NB4 (cell line): ENCODE results near the gene CDX2.

Source experiments
- DNase-seq: peaks from one replicate; pipeline ENCODE4 v3.0.0; 2010; ENCODE audit warnings: low read depth
- H3K4me3 ChIP-seq: one replicate; pipeline ENCODE4 v1.5.1; 2011; ENCODE audit warnings: mild to moderate bottlenecking, low read depth, low read length, moderate library complexity
- MAX ChIP-seq: IDR thresholded peaks from 2 replicates; pipeline ENCODE4 v1.6.1; 2011; ENCODE audit warnings: low read depth, low read length
- MYC ChIP-seq: IDR thresholded peaks from 2 replicates; pipeline ENCODE4 v1.6.1; 2011; ENCODE audit warnings: low read depth, low read length
- POLR2A ChIP-seq: IDR thresholded peaks from 2 replicates; pipeline ENCODE4 v1.6.1; 2011; ENCODE audit warnings: mild to moderate bottlenecking; ENCODE audit not compliant: insufficient read length; ENCODE audit errors: extremely low read depth
- TF ChIP-seq, protein P1 (sequence below): IDR thresholded peaks from one replicate; pipeline ENCODE4 v1.5.1; 2012; ENCODE audit warnings: low read depth, low read length

The CDX2 gene

DNA sequence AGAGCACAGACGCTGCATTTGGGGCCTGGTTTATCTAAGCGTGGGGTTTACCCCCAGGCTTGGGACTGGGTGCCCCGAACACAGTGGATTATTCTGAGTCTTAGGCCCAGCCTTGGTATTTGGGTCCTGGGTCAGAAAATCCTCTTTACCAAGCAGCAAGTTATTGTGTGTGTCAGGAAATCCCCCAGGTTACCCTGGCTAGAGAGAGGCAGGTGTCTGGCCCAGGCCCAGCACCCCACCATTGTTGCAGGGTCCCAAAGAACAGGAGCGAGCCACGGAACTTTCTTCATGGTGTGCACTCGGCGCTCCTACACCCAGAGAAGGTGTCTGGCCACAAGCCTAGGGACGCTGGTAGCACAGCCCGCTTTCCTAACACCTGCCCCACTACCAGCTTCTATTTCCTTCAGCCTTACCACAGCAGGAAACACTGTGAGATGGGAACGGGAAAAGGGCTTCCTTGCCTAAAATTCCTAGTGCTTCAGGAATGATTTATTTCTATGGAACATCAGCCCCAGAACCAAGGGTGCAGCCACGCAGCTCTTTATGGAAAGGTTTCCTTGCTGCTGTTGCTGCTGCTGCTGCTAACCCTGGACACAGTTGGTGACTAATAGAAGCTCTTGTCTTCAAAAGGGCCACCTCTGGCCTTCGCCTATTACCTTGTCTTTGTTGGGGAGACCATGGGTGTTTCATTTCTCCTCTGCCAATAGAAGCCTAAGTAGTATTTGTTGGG, 7.4 kb upstream of the CDX2 start:
- no peak overlapping the region for H3K4me3 ChIP-seq
- no peak for DNase-seq
- TF ChIP-seq POLR2A, result no peak
- no peak for TF ChIP-seq MAX
- TF ChIP-seq, protein P1, sequence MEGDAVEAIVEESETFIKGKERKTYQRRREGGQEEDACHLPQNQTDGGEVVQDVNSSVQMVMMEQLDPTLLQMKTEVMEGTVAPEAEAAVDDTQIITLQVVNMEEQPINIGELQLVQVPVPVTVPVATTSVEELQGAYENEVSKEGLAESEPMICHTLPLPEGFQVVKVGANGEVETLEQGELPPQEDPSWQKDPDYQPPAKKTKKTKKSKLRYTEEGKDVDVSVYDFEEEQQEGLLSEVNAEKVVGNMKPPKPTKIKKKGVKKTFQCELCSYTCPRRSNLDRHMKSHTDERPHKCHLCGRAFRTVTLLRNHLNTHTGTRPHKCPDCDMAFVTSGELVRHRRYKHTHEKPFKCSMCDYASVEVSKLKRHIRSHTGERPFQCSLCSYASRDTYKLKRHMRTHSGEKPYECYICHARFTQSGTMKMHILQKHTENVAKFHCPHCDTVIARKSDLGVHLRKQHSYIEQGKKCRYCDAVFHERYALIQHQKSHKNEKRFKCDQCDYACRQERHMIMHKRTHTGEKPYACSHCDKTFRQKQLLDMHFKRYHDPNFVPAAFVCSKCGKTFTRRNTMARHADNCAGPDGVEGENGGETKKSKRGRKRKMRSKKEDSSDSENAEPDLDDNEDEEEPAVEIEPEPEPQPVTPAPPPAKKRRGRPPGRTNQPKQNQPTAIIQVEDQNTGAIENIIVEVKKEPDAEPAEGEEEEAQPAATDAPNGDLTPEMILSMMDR, result no peak
- no peak for TF ChIP-seq MYC

DNA sequence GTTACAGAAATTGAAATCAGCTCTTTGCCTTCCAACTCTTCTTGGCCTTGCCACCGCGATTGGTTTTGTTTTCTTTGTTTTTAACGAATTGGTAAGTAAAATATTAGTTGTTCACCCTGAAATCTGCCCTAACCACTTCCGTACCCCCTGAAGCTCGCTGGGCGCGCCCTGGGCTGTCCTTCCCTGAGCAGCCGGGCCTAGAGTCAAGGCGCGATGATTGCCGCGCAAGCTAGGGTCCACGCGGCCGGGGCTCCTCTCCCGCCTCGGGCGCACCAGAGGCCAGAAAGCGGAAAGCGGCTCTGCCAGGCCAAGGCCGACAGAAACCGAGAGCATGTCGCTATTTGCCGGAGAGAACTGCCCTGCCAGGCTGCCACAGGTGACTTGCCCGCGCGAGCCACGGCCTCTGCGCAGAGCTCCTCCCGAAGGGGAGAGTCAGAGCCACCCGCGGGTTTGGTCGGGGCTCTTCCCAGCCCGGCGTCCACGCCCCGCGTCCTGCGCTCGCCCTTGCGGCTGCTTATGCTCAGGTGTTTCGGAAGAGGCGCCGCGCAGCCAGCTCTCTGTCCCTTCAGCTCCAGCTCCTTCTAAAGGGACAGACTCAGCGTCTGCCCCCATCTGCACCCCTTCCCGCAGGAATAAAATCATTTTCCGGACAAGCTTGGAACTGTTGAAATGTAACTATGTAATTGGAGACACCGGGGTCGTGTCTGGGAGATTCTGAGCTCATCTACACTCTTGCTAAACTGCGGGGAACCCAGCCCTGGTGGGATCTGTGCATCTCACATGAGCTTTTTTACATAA, 6.6 kb upstream of the CDX2 start:
- DNase-seq, result no peak
- no peak overlapping the region for H3K4me3 ChIP-seq

GRCh38 chr13:27973961-27974662, 5.0 kb upstream of the CDX2 start:
- H3K4me3 ChIP-seq, result no peak overlapping the region
- no peak for DNase-seq
- TF ChIP-seq POLR2A (no peak), MAX (no peak), MYC (no peak)
- TF ChIP-seq, protein P1, result no peak

More for the DNA sequence above, 6.6 kb upstream of the CDX2 start:
- TF ChIP-seq MYC (no peak), POLR2A (no peak), MAX (no peak)
- TF ChIP-seq, protein P1, result no peak

DNA sequence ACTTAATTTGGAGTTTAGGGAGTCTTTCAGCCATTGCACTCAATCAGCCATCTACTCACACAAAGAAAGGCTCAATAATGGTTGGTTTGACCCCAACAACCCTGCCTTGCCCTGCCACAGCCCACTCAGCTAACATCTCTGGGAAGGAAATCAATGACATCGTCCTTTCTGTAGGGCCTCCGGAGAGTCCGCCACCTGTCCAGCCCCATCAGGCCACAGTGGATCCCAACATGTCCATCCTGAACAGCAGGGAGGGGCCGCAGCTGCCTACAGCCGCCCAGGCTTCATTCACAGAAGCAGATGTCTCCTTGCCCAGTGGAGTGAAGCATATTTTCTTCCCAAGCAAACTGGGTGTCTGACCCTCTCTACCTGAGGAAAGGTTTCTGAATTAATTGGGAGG, 4.2 kb upstream of the CDX2 start:
- TF ChIP-seq MYC (no peak), POLR2A (no peak), MAX (no peak)
- TF ChIP-seq, protein P1, result no peak
- H3K4me3 ChIP-seq, result no peak overlapping the region
- DNase-seq, result no peak

GRCh38 chr13:27972478-27972820, 3.3 kb upstream of the CDX2 start:
- no peak overlapping the region for H3K4me3 ChIP-seq
- TF ChIP-seq POLR2A (no peak), MYC (no peak), MAX (no peak)
- TF ChIP-seq, protein P1, result no peak
- no peak for DNase-seq
